HEK293T (cell line): ENCODE results near the gene CBFA2T2.
"Not testable (repeated sequence)": the region's sequence is repeated elsewhere in the genome, so short reads cannot be mapped to it uniquely, and the experiment has no call there.

Experiments used
- CTCF ChIA-PET: fragments of 350-600 bp; formaldehyde crosslinking; extraction: SDS; loops from one replicate; lab custom pipeline; 2021; ENCODE audit warnings: antibody characterized with exemption, inconsistent platforms; lab: Yijun Ruan, JAX
- POLR2A ChIA-PET: fragments of 350-600 bp; formaldehyde crosslinking; extraction: SDS; loops from one replicate; lab custom pipeline; 2020; ENCODE audit warnings: antibody characterized with exemption, inconsistent platforms; lab: Yijun Ruan, JAX
- DNase-seq: peaks from one replicate; pipeline ENCODE4 v3.0.0; 2012; ENCODE audit warnings: mixed read lengths; ENCODE audit errors: extremely low spot score
- ARNT ChIP-seq: fragments of 450-650 bp; IDR thresholded peaks from 2 replicates; pipeline ENCODE4 v1.6.1; 2017; ENCODE audit warnings: mild to moderate bottlenecking
- BHLHE40 ChIP-seq: fragments of 450-650 bp; IDR thresholded peaks from 2 replicates; pipeline ENCODE4 v1.6.1; 2016; ENCODE audit warnings: mild to moderate bottlenecking, moderate library complexity, borderline replicate concordance
- CTBP1 ChIP-seq: fragments of 450-650 bp; IDR thresholded peaks from 2 replicates; pipeline ENCODE4 v1.6.1; 2016; ENCODE audit warnings: borderline replicate concordance
- ELF4 ChIP-seq: fragments of 450-650 bp; IDR thresholded peaks from 2 replicates; pipeline ENCODE4 v1.6.1; 2017; ENCODE audit warnings: antibody characterized with exemption
- FOXA1 ChIP-seq: fragments of 450-650 bp; IDR thresholded peaks from 2 replicates; pipeline ENCODE4 v1.6.1; 2016; ENCODE audit warnings: mild to moderate bottlenecking
- FOXK2 ChIP-seq: fragments of 450-650 bp; IDR thresholded peaks from 2 replicates; pipeline ENCODE4 v1.6.1; 2016; ENCODE audit warnings: mild to moderate bottlenecking
- FOXM1 ChIP-seq: fragments of 450-650 bp; IDR thresholded peaks from 2 replicates; pipeline ENCODE4 v1.6.1; 2017; ENCODE audit warnings: mild to moderate bottlenecking, borderline replicate concordance
- HDGF ChIP-seq: fragments of 450-650 bp; IDR thresholded peaks from 2 replicates; pipeline ENCODE4 v1.6.1; 2017; ENCODE audit warnings: antibody characterized with exemption, borderline replicate concordance
- L3MBTL2 ChIP-seq: fragments of 450-650 bp; conservative IDR thresholded peaks from 2 replicates; pipeline ENCODE4 v1.6.1; 2016; ENCODE audit warnings: mild to moderate bottlenecking
- LEF1 ChIP-seq: fragments of 450-650 bp; IDR thresholded peaks from 2 replicates; pipeline ENCODE4 v1.6.1; 2017; ENCODE audit warnings: mild to moderate bottlenecking, borderline replicate concordance
- NFRKB ChIP-seq: fragments of 450-650 bp; IDR thresholded peaks from 2 replicates; pipeline ENCODE4 v1.6.1; 2016; ENCODE audit warnings: mild to moderate bottlenecking, moderate library complexity
- PKNOX1 ChIP-seq: fragments of 450-650 bp; IDR thresholded peaks from 2 replicates; pipeline ENCODE4 v1.6.1; 2016
- SP1 ChIP-seq: fragments of 450-650 bp; IDR thresholded peaks from 2 replicates; pipeline ENCODE4 v1.6.1; 2017
- SUZ12 ChIP-seq: fragments of 450-650 bp; IDR thresholded peaks from 2 replicates; pipeline ENCODE4 v1.6.1; 2016; ENCODE audit warnings: mild to moderate bottlenecking
- TARDBP ChIP-seq: fragments of 450-650 bp; IDR thresholded peaks from 2 replicates; pipeline ENCODE4 v1.6.1; 2016
- ZNF384 ChIP-seq: fragments of 450-650 bp; IDR thresholded peaks from 2 replicates; pipeline ENCODE4 v1.6.1; 2016

The CBFA2T2 gene

GRCh38 chr20:33627577-33628216 lies 137.8 kb downstream of the CBFA2T2 start:
- DNase-seq: no peak
- no peak for TF ChIP-seq FOXA1
- ChIA-PET POLR2A (no interaction called here), CTCF (no interaction called here)

- no peak for TF ChIP-seq ZNF384
- DNase-seq: no peak
- POLR2A ChIA-PET: no interaction called here
- CTCF ChIA-PET: no interaction called here
Measured at GRCh38 chr20:33629533-33629932, 139.6 kb downstream of the CBFA2T2 start.

GRCh38 chr20:33629979-33630378 lies 140.1 kb downstream of the CBFA2T2 start:
- no peak for TF ChIP-seq PKNOX1
- no peak for TF ChIP-seq SP1
- TF ChIP-seq NFRKB: no peak
- TF ChIP-seq CTBP1: no peak
- TF ChIP-seq LEF1: no peak
- no peak for TF ChIP-seq FOXM1
- TF ChIP-seq ELF4: no peak
- TF ChIP-seq SUZ12: no peak
- no peak for TF ChIP-seq TARDBP
- TF ChIP-seq BHLHE40: no peak
- TF ChIP-seq ZNF384: no peak
- TF ChIP-seq HDGF: no peak
- TF ChIP-seq FOXA1: no peak
- no peak for TF ChIP-seq L3MBTL2
- no peak for DNase-seq
- POLR2A ChIA-PET: no interaction called here
- CTCF ChIA-PET: no interaction called here

- no peak for DNase-seq
- ChIA-PET CTCF (no interaction called here), POLR2A (no interaction called here)
- TF ChIP-seq TARDBP (no peak), SUZ12 (no peak), CTBP1 (no peak), SP1 (no peak), LEF1 (no peak), ZNF384 (no peak), BHLHE40 (no peak), ARNT (no peak), FOXM1 (no peak), FOXA1 (no peak), PKNOX1 (no peak), ELF4 (no peak), NFRKB (no peak), L3MBTL2 (no peak), FOXK2 (no peak), HDGF (no peak)
Measured at GRCh38 chr20:33630507-33630906, 140.6 kb downstream of the CBFA2T2 start.

- CTCF ChIA-PET, POLR2A ChIA-PET, DNase-seq: not testable (repeated sequence)
Measured at GRCh38 chr20:33631910-33632309, 142.0 kb downstream of the CBFA2T2 start.

GRCh38 chr20:33635341-33635740 lies 145.4 kb downstream of the CBFA2T2 start:
- DNase-seq: no peak
- ChIA-PET CTCF (interaction anchor here (0.6 kb wide), 1 partner anchor 98 kb away, joined by 4 read pairs; no protein-coding TSS in a partner anchor), POLR2A (no interaction called here)
- TF ChIP-seq SUZ12: no peak
- TF ChIP-seq FOXK2: no peak
- no peak for TF ChIP-seq CTBP1
- TF ChIP-seq ELF4: no peak
- TF ChIP-seq FOXA1: no peak

- CTCF ChIA-PET: no interaction called here
- POLR2A ChIA-PET: no interaction called here
- TF ChIP-seq ARNT: no peak
- no peak for TF ChIP-seq FOXK2
- TF ChIP-seq HDGF: no peak
- TF ChIP-seq FOXA1: no peak
- no peak for DNase-seq
Measured at GRCh38 chr20:33636776-33637175, 146.9 kb downstream of the CBFA2T2 start.

GRCh38 chr20:33640287-33640686 lies 150.4 kb downstream of the CBFA2T2 start:
- TF ChIP-seq ARNT (no peak), ZNF384 (no peak)
- POLR2A ChIA-PET: interaction anchor here (0.7 to 1.2 kb wide), 2 partner anchors 13 to 23 kb away, joined by 3 to 4 read pairs; no protein-coding TSS in a partner anchor
- CTCF ChIA-PET: interaction anchor here (0.6 kb wide), 1 partner anchor 53 kb away, joined by 3 read pairs; no protein-coding TSS in a partner anchor
- no peak for DNase-seq
